SK-N-DZ (cell line): Measurements from ENCODE around the gene TPCN1.

Experiments used
- DNase-seq: peaks from one replicate; pipeline ENCODE4 v3.0.0-alpha.2; 2015; ENCODE audit warnings: low spot score

TPCN1 gene

GRCh38 chr12:113222730-113223531, 1.7 kb downstream of the TPCN1 start:
- DNase-seq: no peak

- DNase-seq: no peak
These were observed 3.7 kb downstream of the TPCN1 start for GRCh38 chr12:113224955-113225354.

- DNase-seq: no peak
These were observed 5.7 kb downstream of the TPCN1 start for GRCh38 chr12:113226696-113227568.

- no peak for DNase-seq
These were observed 6.6 kb downstream of the TPCN1 start for GRCh38 chr12:113227686-113228391.

GRCh38 chr12:113228394-113229028, 7.2 kb downstream of the TPCN1 start:
- no peak for DNase-seq

GRCh38 chr12:113230315-113231234, 9.3 kb downstream of the TPCN1 start:
- no peak for DNase-seq

GRCh38 chr12:113231235-113232088, 10.2 kb downstream of the TPCN1 start:
- no peak for DNase-seq

- DNase-seq: no peak
These were observed 11.0 kb downstream of the TPCN1 start for GRCh38 chr12:113232089-113232839.

- DNase-seq: no peak
These were observed 11.7 kb downstream of the TPCN1 start for GRCh38 chr12:113232840-113233585.

- DNase-seq: no peak
These were observed 12.7 kb downstream of the TPCN1 start for GRCh38 chr12:113233967-113234366.

GRCh38 chr12:113234483-113234882, 13.2 kb downstream of the TPCN1 start:
- no peak for DNase-seq

- no peak for DNase-seq
These were observed 14.7 kb downstream of the TPCN1 start for GRCh38 chr12:113235976-113236375.

- no peak for DNase-seq
These were observed 15.5 kb downstream of the TPCN1 start for GRCh38 chr12:113236539-113237399.

- DNase-seq: no peak
These were observed 16.5 kb downstream of the TPCN1 start for GRCh38 chr12:113237748-113238147.

- no peak for DNase-seq
These were observed 17.0 kb downstream of the TPCN1 start for GRCh38 chr12:113238309-113238708.

GRCh38 chr12:113239288-113239771, 18.1 kb downstream of the TPCN1 start:
- no peak for DNase-seq

GRCh38 chr12:113239811-113240331, 18.6 kb downstream of the TPCN1 start:
- no peak for DNase-seq
